Lung (tissue), 12 donors: ENCODE results near the gene PPM1L. TPM values are rescaled to one million over a fixed set of nuclear protein-coding genes. Genes with fewer than 3 reads are reported as not detected.

ENCODE experiments used
- ATAC-seq: fragments of 200-7000 bp; cut with Tn5 transposase; one replicate; pipeline ENCODE4 v1.9.1; 2020; ENCODE audit warnings: moderate number of reproducible peaks; ENCODE audit not compliant: insufficient read depth, low FRiP score
- DNase-seq, 3 donors: peaks; one replicate each; pipeline ENCODE4 v3.0.0-alpha.2; 2013 to 2017
- H3K27ac ChIP-seq, 2 donors: one replicate each; pipeline ENCODE4 v1.5.1; 2013; ENCODE audit warnings: mild to moderate bottlenecking in 2 of 2, moderate library complexity in 2 of 2, control low read depth in 1 of 2, inconsistent platforms in 1 of 2, low read depth in 1 of 2, low read length in 1 of 2
- H3K27me3 ChIP-seq, 3 donors: one replicate each; pipeline ENCODE4 v1.5.1; 2013; ENCODE audit warnings: low read length in 2 of 3; ENCODE audit not compliant: control insufficient read depth in 3 of 3, insufficient read depth in 3 of 3
- H3K36me3 ChIP-seq, 4 donors: one replicate each; pipeline ENCODE4 v1.5.1; 2013; ENCODE audit warnings: low read length in 4 of 4, mild to moderate bottlenecking in 1 of 4, moderate library complexity in 1 of 4; ENCODE audit not compliant: control insufficient read depth in 4 of 4, insufficient read depth in 4 of 4
- H3K4me1 ChIP-seq, 5 donors: one replicate each; pipeline ENCODE4 v1.5.1; 2013; ENCODE audit warnings: low read length in 5 of 5, mild to moderate bottlenecking in 2 of 5, moderate library complexity in 1 of 5; ENCODE audit not compliant: control insufficient read depth in 5 of 5, insufficient read depth in 5 of 5
- H3K4me3 ChIP-seq: one replicate; pipeline ENCODE4 v1.5.1; 2013; ENCODE audit warnings: mild to moderate bottlenecking, control low read depth, moderate library complexity
- H3K9ac ChIP-seq, 2 donors: one replicate each; pipeline ENCODE4 v1.5.1; 2013; ENCODE audit warnings: low read length in 2 of 2, control low read depth in 1 of 2; ENCODE audit not compliant: insufficient read depth in 1 of 2
- H3K9me3 ChIP-seq, 4 donors: one replicate each; pipeline ENCODE4 v1.5.1; 2013; ENCODE audit warnings: low read length in 3 of 4, mild to moderate bottlenecking in 1 of 4, moderate library complexity in 1 of 4; ENCODE audit not compliant: control insufficient read depth in 4 of 4, insufficient read depth in 3 of 4
- CTCF ChIP-seq: IDR thresholded peaks from 2 replicates; pipeline ENCODE4 v1.5.1; 2012; ENCODE audit warnings: mild to moderate bottlenecking; ENCODE audit errors: control extremely low read depth, extremely low read depth
- WGBS, 2 donors: extraction: QIAGEN DNeasy Blood & Tissue Kit; methylation state at CpG; one replicate each; pipeline ENCODE4 v1.1.7; 2013; 5-methylcytosine and 5-hydroxymethylcytosine counted together
- polyA plus RNA-seq, 2 donors: library from polyadenylated mRNA; stranded (reverse); fragments of 200-250 nt; gene quantifications; one replicate each; pipeline ENCODE4 v1.2.1, GENCODE V29; 2013
- total RNA-seq, 2 donors: library from RNA; depleted of rRNA in 1 of 2; stranded (reverse); fragments of >200 nt in 1 of 2; gene quantifications; one replicate each; pipeline ENCODE4 v1.2.1, GENCODE V29; 2014 to 2021
- donor health status: control.
- donor health status: control.
- donor health status: Bipolar disorder and iron deficiency.
- donor health status: healthy.
- donor health status: DM: yes; HTN: yes; CAD: no.

Gene PPM1L
- total and polyA plus RNA-seq, 4 donors = 1.5 to 17.7 (median 6.7) TPM

DNA sequence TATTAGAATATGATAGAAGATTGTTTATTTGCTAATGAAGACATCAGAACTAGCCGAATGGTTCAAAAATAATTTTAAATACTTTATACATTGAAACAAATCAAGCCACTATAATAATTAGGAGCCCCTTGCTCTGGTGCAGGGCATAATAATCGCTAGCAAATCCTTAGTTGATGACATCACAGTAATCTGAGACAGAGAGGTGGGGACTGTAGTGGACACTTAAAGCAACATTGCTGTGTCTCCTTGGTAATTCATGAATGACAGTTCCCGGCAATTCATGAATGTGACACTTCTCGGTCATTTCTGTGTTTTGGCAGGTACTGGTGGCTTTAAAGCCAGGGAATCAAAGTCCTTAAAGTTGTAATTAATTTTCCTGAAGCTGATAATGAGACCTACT, 114.3 kb downstream of the PPM1L start:
- TF ChIP-seq CTCF = no peak
- no peak overlapping the region for H3K4me3 ChIP-seq
- peaks cover 0 to 8% (median 0%) of the 10 kb centered on the region in 5 donors for H3K4me1 ChIP-seq
- ATAC-seq (no peak), DNase-seq (peak in 2 of 3 donors; percentile 8 to 21)
- H3K9me3 ChIP-seq = no peaks in the 10 kb centered on the region
- peak overlapping the region in 1 of 2 donors; percentile 69 for H3K27ac ChIP-seq
- 65 to 70% methylated on average over 4 of the region's 4 CpGs for WGBS, 2 donors
- no peaks in the 10 kb centered on the region for H3K27me3 ChIP-seq
- no peaks in the 10 kb centered on the region for H3K36me3 ChIP-seq
- no peak overlapping the region for H3K9ac ChIP-seq

DNA sequence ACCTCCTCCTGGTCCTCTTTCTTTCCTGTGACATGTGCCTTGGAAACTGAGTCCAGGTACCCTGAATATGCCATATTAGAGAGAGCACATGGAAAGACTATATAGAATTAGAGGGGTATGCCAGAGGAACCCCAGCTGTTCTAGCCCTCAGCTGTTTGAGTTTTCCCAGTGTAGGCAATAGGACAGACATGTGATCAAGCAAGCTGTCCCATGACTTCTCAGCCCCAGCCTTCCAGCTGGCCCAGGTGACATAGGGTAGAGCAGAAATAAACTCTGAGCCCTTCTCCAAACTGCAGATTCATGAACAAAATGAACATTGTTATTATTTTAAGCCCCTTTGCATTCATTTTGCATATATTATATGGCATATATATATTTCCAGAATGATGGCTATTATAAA, 118.7 kb downstream of the PPM1L start:
- Histone ChIP-seq H3K9me3 (no peaks in the 10 kb centered on the region), H3K4me3 (no peak overlapping the region), H3K36me3 (no peaks in the 10 kb centered on the region), H3K27ac (no peak overlapping the region), H3K27me3 (no peaks in the 10 kb centered on the region), H3K4me1 (peaks cover 0 to 20% (median 0%) of the 10 kb centered on the region in 5 donors), H3K9ac (no peak overlapping the region)
- no peak for TF ChIP-seq CTCF
- ATAC-seq = no peak
- DNase-seq = no peak

- Histone ChIP-seq H3K9ac (no peak overlapping the region), H3K4me3 (no peak overlapping the region), H3K9me3 (no peaks in the 10 kb centered on the region), H3K27ac (no peak overlapping the region), H3K27me3 (no peaks in the 10 kb centered on the region), H3K36me3 (no peaks in the 10 kb centered on the region), H3K4me1 (peaks cover 0 to 18% (median 0%) of the 10 kb centered on the region in 5 donors)
- ATAC-seq (no peak), DNase-seq (no peak)
- TF ChIP-seq CTCF = no peak
- 63 to 73% methylated on average over 2 of the region's 2 CpGs for WGBS, 2 donors
Measured at GRCh38 chr3:160876643-160877042, 120.6 kb downstream of the PPM1L start.

- ATAC-seq (no peak), DNase-seq (no peak)
- Histone ChIP-seq H3K36me3 (no peaks in the 10 kb centered on the region), H3K9me3 (no peaks in the 10 kb centered on the region), H3K4me3 (no peak overlapping the region), H3K27me3 (no peaks in the 10 kb centered on the region), H3K9ac (no peak overlapping the region), H3K27ac (no peak overlapping the region), H3K4me1 (peaks cover 0 to 14% (median 0%) of the 10 kb centered on the region in 5 donors)
- no peak for TF ChIP-seq CTCF
- 82 to 93% methylated on average over 1 of the region's 1 CpG for WGBS, 2 donors
Measured at GRCh38 chr3:160879859-160880258, 123.8 kb downstream of the PPM1L start.
